ENCODE data around the gene KPNB1.

Gene KPNB1

GRCh38 chr17:47696717-47697642, 47.3 kb downstream of the KPNB1 start:
- no peak for DNase-seq (ENCODE audit: low read depth)

- DNase-seq (ENCODE audit: low read depth), result no peak
These were observed 48.4 kb downstream of the KPNB1 start for GRCh38 chr17:47697906-47698711.

GRCh38 chr17:47698749-47699535, 49.2 kb downstream of the KPNB1 start:
- peak; percentile 32 for DNase-seq (ENCODE audit: low read depth)

DNA sequence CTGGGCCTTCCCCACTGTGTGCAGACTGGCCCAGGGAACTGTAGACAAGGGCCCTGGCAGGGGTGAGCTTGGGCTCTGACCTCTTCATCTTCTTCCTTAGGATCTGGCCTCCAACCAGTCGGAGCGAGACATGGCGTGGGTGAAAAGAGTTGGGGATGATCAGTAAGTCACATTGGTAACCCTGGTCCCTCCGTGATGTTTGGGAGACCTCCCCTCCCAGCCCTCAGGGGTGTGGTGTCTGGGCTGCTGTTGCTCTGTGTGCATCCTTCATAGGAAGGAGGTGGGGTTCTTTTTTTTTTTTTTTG, 49.8 kb downstream of the KPNB1 start:
- DNase-seq (ENCODE audit: low read depth), result no peak

GRCh38 chr17:47700471-47701449, 51.0 kb downstream of the KPNB1 start:
- DNase-seq (ENCODE audit: low read depth), result no peak

- DNase-seq (ENCODE audit: low read depth), result no peak
These were observed 51.9 kb downstream of the KPNB1 start for GRCh38 chr17:47701608-47702007.

- DNase-seq (ENCODE audit: low read depth), result no peak
These were observed 52.8 kb downstream of the KPNB1 start for GRCh38 chr17:47702391-47702995.

- no peak for DNase-seq (ENCODE audit: low read depth)
These were observed 53.5 kb downstream of the KPNB1 start for GRCh38 chr17:47703191-47703591.

DNA sequence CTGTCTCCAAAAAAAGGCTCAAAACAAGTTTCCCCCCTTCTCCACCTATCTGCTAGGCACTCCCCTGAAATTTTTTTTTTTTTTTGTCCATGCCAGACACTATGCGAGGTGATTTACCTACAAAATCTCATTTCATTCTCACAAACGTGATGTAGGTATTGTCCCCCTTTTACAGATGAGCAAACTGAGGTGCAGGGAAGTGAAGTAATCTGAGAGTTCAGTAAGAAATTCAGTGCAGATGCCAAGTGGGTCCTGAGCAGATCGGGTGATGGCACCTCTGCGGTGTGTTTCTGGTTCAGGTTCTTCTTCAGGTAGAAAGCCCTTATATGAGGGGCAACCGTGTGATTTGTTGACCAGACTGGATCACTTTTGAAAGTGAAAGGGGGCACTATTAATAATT, 54.0 kb downstream of the KPNB1 start:
- no peak for DNase-seq (ENCODE audit: low read depth)

DNA sequence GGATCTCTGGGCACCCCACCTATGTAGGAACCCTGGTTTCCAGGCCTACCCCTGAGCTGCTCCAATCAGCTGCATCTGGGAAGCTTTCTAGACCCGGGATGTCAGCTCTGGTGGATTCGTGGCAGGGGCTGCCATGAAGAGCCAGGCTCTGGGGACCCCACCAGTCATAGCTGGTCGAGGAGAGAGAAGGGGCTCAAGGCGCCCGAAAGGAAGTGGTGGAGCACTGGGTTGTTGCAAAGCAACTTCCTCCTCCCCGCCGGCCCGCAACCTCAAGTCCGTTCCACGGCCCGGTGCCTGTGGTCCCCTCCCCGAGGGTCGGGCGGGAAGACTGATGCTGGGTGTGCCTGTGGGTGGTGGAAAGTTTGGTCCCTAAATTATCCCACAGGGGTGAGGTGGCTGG, 54.4 kb downstream of the KPNB1 start:
- DNase-seq (ENCODE audit: low read depth), result no peak

DNA sequence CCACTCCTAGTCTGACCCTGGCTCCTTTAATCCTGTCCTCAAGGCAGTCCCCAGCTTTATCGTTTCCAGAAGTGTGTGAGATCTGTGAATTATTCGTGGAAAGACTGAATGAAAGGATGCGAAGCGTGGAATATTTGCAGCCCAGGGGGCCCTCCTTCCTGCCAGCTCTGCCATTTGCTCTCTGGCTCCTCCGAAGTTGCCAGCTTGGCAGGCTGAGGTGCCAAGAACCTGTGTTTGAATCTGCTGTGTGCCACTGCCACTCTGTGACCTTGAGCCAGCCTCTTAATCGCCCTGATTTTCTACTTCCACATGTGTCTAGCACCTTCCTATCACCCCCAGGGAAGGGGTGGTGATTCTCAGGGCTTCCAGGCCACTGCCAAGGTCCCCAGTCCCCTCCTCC, 55.0 kb downstream of the KPNB1 start:
- no peak for DNase-seq (ENCODE audit: low read depth)

GRCh38 chr17:47705536-47706530, 56.1 kb downstream of the KPNB1 start:
- no peak for DNase-seq (ENCODE audit: low read depth)

DNA sequence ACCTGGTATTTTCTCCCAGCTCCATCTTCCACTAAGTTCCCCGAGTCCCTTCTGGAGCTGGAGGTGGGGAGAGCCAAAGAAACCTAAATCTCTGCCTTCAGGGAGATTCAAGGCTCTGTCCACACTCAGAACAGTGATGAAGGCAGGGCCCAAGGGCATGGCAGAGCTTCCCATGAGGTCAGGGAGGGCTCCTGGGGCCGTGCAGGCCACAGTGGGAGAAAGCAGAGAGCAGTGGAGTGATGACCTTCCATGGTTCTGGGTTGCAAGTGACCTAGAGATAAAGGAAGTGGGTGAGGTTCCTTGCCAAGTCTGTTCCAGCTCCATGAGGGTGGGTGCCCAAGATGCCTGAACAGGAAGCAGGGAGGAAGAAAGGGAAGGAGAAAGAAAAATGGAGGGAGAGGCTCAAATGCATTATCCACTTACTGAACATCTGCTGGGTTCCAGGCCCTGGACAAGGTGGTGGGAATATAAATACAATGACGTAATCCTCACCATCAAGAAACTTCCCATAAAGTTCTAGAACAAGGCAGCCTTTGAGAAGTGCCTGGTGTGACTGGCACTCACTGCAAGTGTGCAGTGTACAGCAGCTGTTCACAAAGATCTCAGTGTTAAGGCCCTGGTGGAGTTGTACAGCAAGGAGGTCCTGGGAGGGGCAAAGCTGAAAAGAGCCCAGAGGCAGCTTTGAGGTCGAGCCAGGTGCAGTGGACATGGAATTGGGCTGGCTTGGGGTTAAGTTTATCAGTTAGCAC, 57.5 kb downstream of the KPNB1 start:
- DNase-seq (ENCODE audit: low read depth), result no peak

GRCh38 chr17:47707884-47708283, 58.2 kb downstream of the KPNB1 start:
- no peak for DNase-seq (ENCODE audit: low read depth)

- DNase-seq (ENCODE audit: low read depth), result no peak
These were observed 58.7 kb downstream of the KPNB1 start for GRCh38 chr17:47708312-47708863.

- DNase-seq (ENCODE audit: low read depth), result peak; percentile 28
These were observed 59.3 kb downstream of the KPNB1 start for GRCh38 chr17:47708864-47709541.

- DNase-seq (ENCODE audit: low read depth), result no peak
These were observed 59.9 kb downstream of the KPNB1 start for GRCh38 chr17:47709594-47709993.
